ENCODE data around the gene WDPCP. TPM values are rescaled to one million over a fixed set of nuclear protein-coding genes. Genes with fewer than 3 reads are reported as not detected.

Gene WDPCP
- total and polyA plus RNA-seq, 2 of the 13 experiments (the other 11 are each of a cell fraction or from before 2014, with no cell fraction given), result 2.9 to 5.2 TPM

DNA sequence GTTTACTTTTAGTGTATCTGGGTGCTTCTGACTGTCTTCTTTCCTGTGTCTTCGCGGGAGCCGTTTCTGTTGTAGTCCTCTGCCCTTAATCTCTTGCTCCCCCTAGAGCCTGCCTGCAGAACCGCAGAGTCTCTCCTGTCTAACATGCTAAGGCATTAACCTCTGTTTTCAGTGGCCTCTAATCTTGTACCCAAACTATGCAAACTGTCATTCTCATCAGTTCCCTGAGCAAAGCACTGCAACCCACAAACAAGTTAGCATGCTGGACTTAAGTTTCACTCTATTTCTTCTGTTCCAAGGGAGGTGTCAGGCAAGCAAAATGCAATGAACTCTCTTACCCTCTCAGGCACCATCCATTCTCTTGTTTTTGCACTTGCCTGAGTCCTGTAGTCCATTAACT lies 399.3 kb downstream of the WDPCP start (continued):
- TF ChIP-seq ZNF468 (CRISPR knock-in tag; IDR thresholded peaks at IDR 0.05) (no peak), YEATS4 (CRISPR knock-in tag; IDR thresholded peaks at IDR 0.05; ENCODE audit: borderline replicate concordance) (no peak), ZNF746 (CRISPR knock-in tag; IDR thresholded peaks at IDR 0.05) (no peak), ATF1 (CRISPR knock-in tag; IDR thresholded peaks at IDR 0.05) (no peak), NR1H2 (CRISPR knock-in tag; IDR thresholded peaks at IDR 0.05; ENCODE audit: borderline replicate concordance, low read depth) (no peak), NFKBIZ (CRISPR knock-in tag; IDR thresholded peaks at IDR 0.05) (no peak), SP1 (IDR thresholded peaks at IDR 0.05) (no peak), SP1 (CRISPR knock-in tag; IDR thresholded peaks at IDR 0.05) (no peak), FOXK1 (CRISPR knock-in tag; IDR thresholded peaks at IDR 0.05; ENCODE audit: borderline replicate concordance, low read depth) (0 out of 2 replicates have a peak, but pooled peaks have one; percentile 19), WIZ (CRISPR knock-in tag; IDR thresholded peaks at IDR 0.05) (no peak), ZNF549 (CRISPR knock-in tag; IDR thresholded peaks at IDR 0.05) (no peak), ZFX (CRISPR knock-in tag; IDR thresholded peaks at IDR 0.05; ENCODE audit: low read depth) (no peak), SMARCE1 (IDR thresholded peaks at IDR 0.05; ENCODE audit: borderline replicate concordance) (no peak), ZNF33A (CRISPR knock-in tag; IDR thresholded peaks at IDR 0.05; ENCODE audit: borderline replicate concordance) (no peak), ZNF788 (CRISPR knock-in tag; IDR thresholded peaks at IDR 0.05; ENCODE audit: borderline replicate concordance) (no peak), ZIK1 (CRISPR knock-in tag; IDR thresholded peaks at IDR 0.05; ENCODE audit: borderline replicate concordance, low read depth) (no peak), TAF15 (IDR thresholded peaks at IDR 0.05; ENCODE audit: low read depth, low read length, poor library complexity, severe bottlenecking) (no peak)
- TF ChIP-seq, protein P1, sequence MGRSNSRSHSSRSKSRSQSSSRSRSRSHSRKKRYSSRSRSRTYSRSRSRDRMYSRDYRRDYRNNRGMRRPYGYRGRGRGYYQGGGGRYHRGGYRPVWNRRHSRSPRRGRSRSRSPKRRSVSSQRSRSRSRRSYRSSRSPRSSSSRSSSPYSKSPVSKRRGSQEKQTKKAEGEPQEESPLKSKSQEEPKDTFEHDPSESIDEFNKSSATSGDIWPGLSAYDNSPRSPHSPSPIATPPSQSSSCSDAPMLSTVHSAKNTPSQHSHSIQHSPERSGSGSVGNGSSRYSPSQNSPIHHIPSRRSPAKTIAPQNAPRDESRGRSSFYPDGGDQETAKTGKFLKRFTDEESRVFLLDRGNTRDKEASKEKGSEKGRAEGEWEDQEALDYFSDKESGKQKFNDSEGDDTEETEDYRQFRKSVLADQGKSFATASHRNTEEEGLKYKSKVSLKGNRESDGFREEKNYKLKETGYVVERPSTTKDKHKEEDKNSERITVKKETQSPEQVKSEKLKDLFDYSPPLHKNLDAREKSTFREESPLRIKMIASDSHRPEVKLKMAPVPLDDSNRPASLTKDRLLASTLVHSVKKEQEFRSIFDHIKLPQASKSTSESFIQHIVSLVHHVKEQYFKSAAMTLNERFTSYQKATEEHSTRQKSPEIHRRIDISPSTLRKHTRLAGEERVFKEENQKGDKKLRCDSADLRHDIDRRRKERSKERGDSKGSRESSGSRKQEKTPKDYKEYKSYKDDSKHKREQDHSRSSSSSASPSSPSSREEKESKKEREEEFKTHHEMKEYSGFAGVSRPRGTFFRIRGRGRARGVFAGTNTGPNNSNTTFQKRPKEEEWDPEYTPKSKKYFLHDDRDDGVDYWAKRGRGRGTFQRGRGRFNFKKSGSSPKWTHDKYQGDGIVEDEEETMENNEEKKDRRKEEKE (IDR thresholded peaks at IDR 0.05), result no peak
- TF ChIP-seq, protein P2, sequence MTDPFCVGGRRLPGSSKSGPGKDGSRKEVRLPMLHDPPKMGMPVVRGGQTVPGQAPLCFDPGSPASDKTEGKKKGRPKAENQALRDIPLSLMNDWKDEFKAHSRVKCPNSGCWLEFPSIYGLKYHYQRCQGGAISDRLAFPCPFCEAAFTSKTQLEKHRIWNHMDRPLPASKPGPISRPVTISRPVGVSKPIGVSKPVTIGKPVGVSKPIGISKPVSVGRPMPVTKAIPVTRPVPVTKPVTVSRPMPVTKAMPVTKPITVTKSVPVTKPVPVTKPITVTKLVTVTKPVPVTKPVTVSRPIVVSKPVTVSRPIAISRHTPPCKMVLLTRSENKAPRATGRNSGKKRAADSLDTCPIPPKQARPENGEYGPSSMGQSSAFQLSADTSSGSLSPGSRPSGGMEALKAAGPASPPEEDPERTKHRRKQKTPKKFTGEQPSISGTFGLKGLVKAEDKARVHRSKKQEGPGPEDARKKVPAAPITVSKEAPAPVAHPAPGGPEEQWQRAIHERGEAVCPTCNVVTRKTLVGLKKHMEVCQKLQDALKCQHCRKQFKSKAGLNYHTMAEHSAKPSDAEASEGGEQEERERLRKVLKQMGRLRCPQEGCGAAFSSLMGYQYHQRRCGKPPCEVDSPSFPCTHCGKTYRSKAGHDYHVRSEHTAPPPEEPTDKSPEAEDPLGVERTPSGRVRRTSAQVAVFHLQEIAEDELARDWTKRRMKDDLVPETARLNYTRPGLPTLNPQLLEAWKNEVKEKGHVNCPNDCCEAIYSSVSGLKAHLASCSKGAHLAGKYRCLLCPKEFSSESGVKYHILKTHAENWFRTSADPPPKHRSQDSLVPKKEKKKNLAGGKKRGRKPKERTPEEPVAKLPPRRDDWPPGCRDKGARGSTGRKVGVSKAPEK (CRISPR knock-in tag; IDR thresholded peaks at IDR 0.05; ENCODE audit: borderline replicate concordance), result no peak
- TF ChIP-seq, protein P3, sequence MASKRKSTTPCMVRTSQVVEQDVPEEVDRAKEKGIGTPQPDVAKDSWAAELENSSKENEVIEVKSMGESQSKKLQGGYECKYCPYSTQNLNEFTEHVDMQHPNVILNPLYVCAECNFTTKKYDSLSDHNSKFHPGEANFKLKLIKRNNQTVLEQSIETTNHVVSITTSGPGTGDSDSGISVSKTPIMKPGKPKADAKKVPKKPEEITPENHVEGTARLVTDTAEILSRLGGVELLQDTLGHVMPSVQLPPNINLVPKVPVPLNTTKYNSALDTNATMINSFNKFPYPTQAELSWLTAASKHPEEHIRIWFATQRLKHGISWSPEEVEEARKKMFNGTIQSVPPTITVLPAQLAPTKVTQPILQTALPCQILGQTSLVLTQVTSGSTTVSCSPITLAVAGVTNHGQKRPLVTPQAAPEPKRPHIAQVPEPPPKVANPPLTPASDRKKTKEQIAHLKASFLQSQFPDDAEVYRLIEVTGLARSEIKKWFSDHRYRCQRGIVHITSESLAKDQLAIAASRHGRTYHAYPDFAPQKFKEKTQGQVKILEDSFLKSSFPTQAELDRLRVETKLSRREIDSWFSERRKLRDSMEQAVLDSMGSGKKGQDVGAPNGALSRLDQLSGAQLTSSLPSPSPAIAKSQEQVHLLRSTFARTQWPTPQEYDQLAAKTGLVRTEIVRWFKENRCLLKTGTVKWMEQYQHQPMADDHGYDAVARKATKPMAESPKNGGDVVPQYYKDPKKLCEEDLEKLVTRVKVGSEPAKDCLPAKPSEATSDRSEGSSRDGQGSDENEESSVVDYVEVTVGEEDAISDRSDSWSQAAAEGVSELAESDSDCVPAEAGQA (IDR thresholded peaks at IDR 0.05; ENCODE audit: low read depth), result no peak
- TF ChIP-seq, protein P3 (CRISPR knock-in tag; IDR thresholded peaks at IDR 0.05; ENCODE audit: borderline replicate concordance), result no peak

Data from HepG2 (cell line).